ENCODE data around the gene APOBEC3G. TPM values are rescaled to one million over a fixed set of nuclear protein-coding genes. Genes with fewer than 3 reads are reported as not detected.

Gene APOBEC3G
- total and polyA plus RNA-seq, 2 experiments from 2014 or later = 1.3 to 4.6 TPM

GRCh38 chr22:39123751-39124581 is 46.9 kb downstream of the APOBEC3G start:
- TF ChIP-seq EZH2phosphoT487 (IDR thresholded peaks at IDR 0.05; ENCODE audit: low read depth, severe bottlenecking, unreplicated experiment) (no peak), EZH2 (IDR thresholded peaks at IDR 0.05; ENCODE audit: borderline replicate concordance) (no peak)
- TF ChIP-seq, protein P1, sequence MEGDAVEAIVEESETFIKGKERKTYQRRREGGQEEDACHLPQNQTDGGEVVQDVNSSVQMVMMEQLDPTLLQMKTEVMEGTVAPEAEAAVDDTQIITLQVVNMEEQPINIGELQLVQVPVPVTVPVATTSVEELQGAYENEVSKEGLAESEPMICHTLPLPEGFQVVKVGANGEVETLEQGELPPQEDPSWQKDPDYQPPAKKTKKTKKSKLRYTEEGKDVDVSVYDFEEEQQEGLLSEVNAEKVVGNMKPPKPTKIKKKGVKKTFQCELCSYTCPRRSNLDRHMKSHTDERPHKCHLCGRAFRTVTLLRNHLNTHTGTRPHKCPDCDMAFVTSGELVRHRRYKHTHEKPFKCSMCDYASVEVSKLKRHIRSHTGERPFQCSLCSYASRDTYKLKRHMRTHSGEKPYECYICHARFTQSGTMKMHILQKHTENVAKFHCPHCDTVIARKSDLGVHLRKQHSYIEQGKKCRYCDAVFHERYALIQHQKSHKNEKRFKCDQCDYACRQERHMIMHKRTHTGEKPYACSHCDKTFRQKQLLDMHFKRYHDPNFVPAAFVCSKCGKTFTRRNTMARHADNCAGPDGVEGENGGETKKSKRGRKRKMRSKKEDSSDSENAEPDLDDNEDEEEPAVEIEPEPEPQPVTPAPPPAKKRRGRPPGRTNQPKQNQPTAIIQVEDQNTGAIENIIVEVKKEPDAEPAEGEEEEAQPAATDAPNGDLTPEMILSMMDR (IDR thresholded peaks at IDR 0.05; ENCODE audit: poor library complexity) = no peak
- Histone ChIP-seq H3K36me3 (replicated peaks; ENCODE audit: insufficient read depth, low read depth) (no peaks in the 10 kb centered on the region), H3K4me1 (ENCODE audit: insufficient read depth) (no peaks in the 10 kb centered on the region), H4K20me1 (ENCODE audit: insufficient read depth, poor library complexity, severe bottlenecking) (no peaks in the 10 kb centered on the region), H3K4me2 (peak overlapping the region; percentile 37), H2AFZ (no peak overlapping the region), H3K9me2 (replicated peaks; ENCODE audit: insufficient read depth) (no peaks in the 10 kb centered on the region), H3K9me3 (ENCODE audit: low read depth) (no peaks in the 10 kb centered on the region), H3K27me3 (no peaks in the 10 kb centered on the region), H3K79me2 (no peaks in the 10 kb centered on the region), H3K27ac (no peak overlapping the region), H3K4me3 (no peak overlapping the region)
- peak; percentile 5 for DNase-seq (ENCODE audit: low spot score)
- WGBS (ENCODE audit: low lambda C conversion rate, missing lambda C conversion rate) = 30% methylated on average over 12 of the region's 33 CpGs

DNA sequence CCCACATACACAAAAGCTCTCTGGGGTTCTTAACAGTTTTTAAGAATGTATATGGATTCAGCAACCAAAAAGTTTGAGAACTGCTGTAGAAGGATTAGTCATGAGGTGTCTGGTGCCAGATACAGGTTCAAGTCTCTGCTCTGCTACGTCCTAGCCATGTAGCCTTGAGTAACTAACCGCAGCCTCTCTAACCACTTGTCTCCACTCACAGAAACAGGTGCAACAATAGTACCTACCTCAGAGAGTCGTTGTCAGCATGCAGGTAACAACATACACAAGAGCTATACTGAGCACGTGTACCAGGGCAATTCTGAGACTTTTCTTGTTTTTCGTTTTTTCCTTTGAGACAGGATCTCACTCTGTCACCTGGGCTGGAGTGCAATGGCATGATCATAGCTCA is 48.5 kb downstream of the APOBEC3G start:
- H3K79me2 ChIP-seq = no peaks in the 10 kb centered on the region
- no peaks in the 10 kb centered on the region for H3K9me2 ChIP-seq (replicated peaks; ENCODE audit: insufficient read depth)
- H3K9me3 ChIP-seq (ENCODE audit: low read depth) = no peaks in the 10 kb centered on the region
- no peak overlapping the region for H3K4me3 ChIP-seq
- no peak for TF ChIP-seq EZH2phosphoT487 (IDR thresholded peaks at IDR 0.05; ENCODE audit: low read depth, severe bottlenecking, unreplicated experiment)
- no peak for TF ChIP-seq EZH2 (IDR thresholded peaks at IDR 0.05; ENCODE audit: borderline replicate concordance)
- TF ChIP-seq, protein P1 (IDR thresholded peaks at IDR 0.05; ENCODE audit: poor library complexity) = no peak
- no peak overlapping the region for H3K27ac ChIP-seq
- H3K36me3 ChIP-seq (replicated peaks; ENCODE audit: insufficient read depth, low read depth) = no peaks in the 10 kb centered on the region
- peaks cover 6% of the 10 kb centered on the region for H3K4me1 ChIP-seq (ENCODE audit: insufficient read depth)
- DNase-seq (ENCODE audit: low spot score) = no peak
- no peaks in the 10 kb centered on the region for H3K27me3 ChIP-seq
- H3K4me2 ChIP-seq = no peak overlapping the region
- WGBS (ENCODE audit: low lambda C conversion rate, missing lambda C conversion rate) = 95% methylated on average over 5 of the region's 5 CpGs
- no peak overlapping the region for H2AFZ ChIP-seq
- no peaks in the 10 kb centered on the region for H4K20me1 ChIP-seq (ENCODE audit: insufficient read depth, poor library complexity, severe bottlenecking)

GRCh38 chr22:39128508-39128907 is 51.4 kb downstream of the APOBEC3G start:
- Histone ChIP-seq H3K4me1 (ENCODE audit: insufficient read depth) (peaks cover 11% of the 10 kb centered on the region), H3K4me2 (no peak overlapping the region), H3K9me3 (ENCODE audit: low read depth) (no peaks in the 10 kb centered on the region), H3K9me2 (replicated peaks; ENCODE audit: insufficient read depth) (no peaks in the 10 kb centered on the region), H4K20me1 (ENCODE audit: insufficient read depth, poor library complexity, severe bottlenecking) (no peaks in the 10 kb centered on the region), H3K36me3 (replicated peaks; ENCODE audit: insufficient read depth, low read depth) (no peaks in the 10 kb centered on the region), H3K4me3 (no peak overlapping the region), H3K27me3 (no peaks in the 10 kb centered on the region), H3K27ac (peak overlapping the region; percentile 34), H2AFZ (no peak overlapping the region), H3K79me2 (no peaks in the 10 kb centered on the region)
- DNase-seq (ENCODE audit: low spot score) = no peak
- WGBS (ENCODE audit: low lambda C conversion rate, missing lambda C conversion rate) = 98% methylated on average over 6 of the region's 6 CpGs
- TF ChIP-seq, protein P1 (IDR thresholded peaks at IDR 0.05; ENCODE audit: poor library complexity) = no peak
- TF ChIP-seq EZH2phosphoT487 (IDR thresholded peaks at IDR 0.05; ENCODE audit: low read depth, severe bottlenecking, unreplicated experiment) (no peak), EZH2 (IDR thresholded peaks at IDR 0.05; ENCODE audit: borderline replicate concordance) (no peak)
